Activated T-helper 1 cell treated with anti-CD3 and anti-CD28 coated beads, Interleukin-2, amount 50 U/mL, for 16 hours (primary cell): ENCODE results near the gene FBXW9.
"Not testable (repeated sequence)": the region's sequence is repeated elsewhere in the genome, so short reads cannot be mapped to it uniquely, and the experiment has no call there.

Experiments used
- DNase-seq, 2 donors: peaks; one replicate each; pipeline ENCODE4 v3.0.0-alpha.2; 2020; ENCODE audit warnings: low read depth in 1 of 2, low spot score in 1 of 2

Gene FBXW9

DNA sequence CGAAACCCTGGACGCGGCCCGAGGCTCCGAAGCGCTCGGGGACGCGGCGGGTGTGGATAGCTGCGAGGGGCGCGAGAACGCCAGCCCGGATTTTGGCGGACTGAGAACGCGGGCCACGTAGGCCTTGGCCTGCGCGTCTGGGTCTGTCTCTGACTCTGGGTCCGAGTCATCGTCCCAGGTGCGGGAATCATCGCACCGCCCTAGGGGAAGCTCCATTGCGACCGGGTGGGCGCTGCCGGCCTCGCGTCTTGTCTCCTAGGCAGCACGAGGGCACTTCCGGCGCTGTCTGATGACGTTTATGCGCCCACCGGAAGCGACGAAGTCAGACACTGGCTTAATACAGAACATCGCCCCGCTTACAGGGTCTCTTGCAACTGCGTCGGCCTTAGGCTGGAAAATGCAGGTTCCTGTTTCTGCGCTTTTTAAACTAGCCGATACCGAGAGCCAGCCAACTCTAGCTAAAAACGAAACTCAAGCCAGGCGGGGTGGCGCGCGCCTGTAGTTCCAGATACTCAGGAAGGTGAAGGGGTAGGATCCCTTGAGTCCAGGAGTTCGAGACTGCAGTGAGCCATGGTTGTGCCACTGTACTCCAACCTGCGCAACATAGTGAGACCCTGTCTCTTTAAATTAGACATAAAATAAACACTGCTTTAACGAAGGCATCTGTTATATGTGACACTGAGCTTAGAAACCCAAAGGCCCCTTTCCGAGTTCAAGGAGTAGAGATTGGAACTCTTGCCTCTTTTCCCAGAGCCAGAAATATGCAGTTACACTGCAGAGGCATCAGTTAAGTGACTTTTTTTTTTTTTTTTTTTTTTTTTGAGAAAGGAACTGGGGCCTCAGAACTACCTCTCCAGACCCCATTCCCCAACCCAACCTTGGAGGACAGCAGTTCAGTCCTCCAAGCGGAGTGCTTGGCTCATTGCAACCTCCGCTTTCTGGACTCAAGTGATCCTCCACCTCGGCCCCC lies at the start of gene FBXW9:
FBXW9 (minus strand) TSS at position 266 of the 970 bp plus-strand sequence; CDS start at position 216, 50 bp downstream.
- DNase-seq = peak; percentile 94 to 99

DNA sequence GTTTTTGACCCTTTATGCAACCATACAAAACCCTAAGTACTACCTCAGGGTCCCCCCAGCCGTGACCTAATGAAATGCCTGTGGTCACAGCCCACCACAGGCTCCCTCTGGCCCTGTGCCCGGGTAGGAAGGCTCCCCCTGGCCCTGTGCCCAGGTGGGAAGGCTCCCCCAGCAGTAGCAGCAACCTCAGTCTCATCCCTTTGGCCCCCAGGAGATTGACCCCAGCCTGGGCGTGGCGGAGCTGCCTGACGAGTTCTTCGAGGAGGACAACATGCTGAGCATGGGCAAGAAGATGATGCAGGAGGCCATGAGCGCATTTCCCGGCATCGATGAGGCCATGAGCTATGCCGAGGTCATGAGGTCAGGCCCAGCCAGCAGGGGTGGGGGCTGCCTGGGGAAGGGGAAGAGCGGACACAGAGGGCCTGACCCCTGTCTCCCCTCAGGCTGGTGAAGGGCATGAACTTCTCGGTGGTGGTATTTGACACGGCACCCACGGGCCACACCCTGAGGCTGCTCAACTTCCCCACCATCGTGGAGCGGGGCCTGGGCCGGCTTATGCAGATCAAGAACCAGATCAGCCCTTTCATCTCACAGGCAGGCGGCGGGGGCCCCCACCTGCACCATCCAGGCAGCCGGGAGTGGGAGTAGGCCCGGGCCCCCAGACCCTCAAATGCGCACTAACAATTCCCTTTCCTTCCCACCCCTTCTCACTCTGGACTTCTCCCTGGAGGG lies 48.9 kb upstream of the FBXW9 start:
- DNase-seq = no peak

DNA sequence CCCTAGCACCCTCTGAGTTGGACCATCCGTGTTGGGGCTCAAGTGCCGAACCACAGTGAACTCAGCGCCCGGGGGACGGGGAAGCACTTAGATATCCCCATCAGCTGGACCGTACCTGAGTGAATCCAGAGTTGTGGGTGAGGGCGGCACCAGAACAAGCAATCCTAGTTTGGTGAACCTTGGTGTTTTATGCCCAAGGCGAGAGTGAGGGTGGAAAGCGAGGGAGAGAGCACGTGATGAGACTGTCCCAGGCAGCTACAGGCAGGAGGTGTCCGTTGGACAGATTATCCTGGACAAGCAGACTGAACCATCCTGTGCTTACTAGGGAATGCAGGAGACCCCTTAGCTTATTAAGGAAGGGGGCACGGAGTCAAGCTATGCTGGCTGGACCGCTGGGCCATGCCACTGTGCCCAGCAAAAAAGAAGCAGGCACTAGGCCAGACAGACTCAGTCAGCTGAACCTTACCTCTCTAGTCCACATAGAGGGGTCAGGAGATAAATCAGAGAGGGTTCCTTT lies 41.5 kb upstream of the FBXW9 start:
- DNase-seq = no peak

DNA sequence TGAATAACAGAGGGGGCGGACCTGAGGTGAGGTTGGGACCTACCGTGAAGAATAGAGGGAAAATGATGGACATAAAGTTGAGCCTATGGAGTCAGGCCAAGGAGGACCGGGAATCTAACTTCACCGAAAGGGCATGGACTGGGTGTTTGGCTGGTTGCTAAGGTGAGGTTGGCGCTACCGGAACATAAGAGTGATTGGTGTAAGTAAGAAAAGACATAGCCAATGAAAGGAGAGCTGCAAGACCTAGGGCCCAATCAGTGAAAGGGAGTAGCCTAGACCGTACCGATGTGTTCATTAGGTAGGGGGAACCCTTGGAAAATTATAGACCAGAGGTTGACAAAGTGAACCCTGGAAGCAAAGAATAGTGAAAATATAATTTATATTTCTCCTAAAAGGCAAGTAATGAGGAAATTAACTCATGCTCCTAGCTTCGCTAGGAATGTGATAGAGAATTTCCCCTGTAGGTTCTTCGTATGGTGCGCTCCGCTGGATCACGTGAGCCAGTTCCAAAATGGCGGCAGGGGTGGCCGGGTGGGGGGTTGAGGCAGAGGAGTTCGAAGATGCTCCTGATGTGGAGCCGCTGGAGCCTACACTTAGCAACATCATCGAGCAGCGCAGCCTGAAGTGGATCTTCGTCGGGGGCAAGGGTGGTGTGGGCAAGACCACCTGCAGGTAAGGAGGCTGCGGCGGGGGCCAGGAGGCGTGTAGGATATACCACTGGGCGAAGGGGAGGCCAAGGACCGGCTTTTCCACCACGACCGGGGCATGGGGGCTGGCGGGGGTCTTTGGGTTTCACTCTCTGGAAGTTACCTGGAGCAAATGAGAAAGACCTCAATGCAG lies 40.8 kb upstream of the FBXW9 start, which contains the start of gene GET3:
GET3 (plus strand) TSS at position 503 of the 840 bp plus-strand sequence; CDS start at position 512, 9 bp downstream.
- peak; percentile 51 to 65 for DNase-seq

DNA sequence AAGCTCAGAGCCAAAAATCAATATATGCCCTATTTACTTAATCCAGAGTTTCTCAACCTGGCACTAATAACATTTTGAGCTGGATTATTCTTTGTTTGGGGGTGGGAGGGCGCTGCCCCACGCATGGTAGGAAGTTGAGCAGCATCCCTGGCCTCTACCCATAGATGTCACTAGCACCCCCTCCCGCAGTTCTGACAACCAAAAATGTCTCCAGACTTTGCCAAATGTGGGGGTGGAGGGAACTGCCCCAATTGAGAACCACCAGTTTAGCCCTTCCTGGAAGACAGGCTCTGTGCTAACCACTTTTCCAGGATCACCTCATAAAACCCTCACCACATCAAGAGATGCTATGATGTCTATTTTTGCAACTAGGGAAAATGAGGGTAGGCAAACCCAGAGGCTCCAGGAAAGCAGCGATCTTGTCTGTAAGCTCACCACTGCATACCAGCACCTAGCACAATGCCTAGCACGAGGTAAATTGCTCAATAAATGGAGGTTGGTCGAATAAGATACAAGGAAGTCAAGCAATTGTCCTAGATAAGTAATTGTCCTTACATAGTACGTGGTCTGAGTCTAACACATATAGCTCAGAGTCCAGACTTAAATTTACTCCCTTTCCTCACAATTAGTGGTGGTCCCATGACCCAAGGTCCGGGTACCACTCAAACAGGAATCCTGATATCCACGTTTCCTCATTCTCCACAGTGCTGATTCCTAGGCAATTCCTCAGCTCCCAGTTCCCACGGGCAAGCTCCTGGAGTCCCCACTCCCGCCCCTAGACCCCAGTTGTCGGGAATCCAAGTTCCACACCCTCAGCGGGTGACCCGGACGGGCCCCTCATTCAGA lies 37.2 kb upstream of the FBXW9 start:
- no peak for DNase-seq

DNA sequence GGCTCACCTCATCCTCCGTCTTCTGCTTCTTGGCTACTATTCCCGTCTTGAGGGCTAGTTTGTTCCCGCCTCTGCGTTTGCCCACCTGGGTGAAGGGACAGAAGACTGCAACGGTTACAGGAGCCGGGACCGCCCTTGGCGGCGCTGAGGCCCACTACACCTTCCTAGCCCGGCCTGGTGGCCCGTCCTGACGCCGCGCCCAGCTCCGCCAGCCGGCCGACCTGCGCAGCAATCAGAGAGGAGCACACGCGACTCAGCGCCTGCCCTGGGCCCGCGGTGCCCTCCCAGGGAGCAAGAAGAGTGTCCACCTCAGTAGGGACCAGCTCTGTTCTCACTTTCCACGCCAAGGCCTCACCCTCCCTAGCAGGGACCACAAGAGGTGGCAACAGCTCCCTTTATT lies 34.9 kb upstream of the FBXW9 start:
- no peak for DNase-seq

DNA sequence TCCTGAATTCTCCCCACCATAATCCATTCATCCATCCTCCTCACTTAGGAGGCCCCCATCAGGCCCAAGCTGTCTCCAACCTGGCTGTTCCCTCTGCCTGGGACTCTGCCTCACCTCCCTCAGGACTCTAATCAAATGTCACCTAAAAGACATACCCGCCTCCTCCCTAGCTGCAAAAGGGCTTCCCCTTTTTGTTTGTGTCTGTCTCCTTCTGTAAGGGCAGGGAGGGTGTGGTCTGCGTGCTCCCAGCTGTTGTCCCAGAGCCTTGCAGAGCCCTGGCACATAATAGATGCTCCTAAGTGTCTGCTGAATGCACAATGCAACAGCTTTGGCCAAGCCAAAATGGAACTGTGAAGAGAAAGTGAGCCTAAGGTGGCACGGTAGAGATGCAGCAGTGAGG lies 33.6 kb upstream of the FBXW9 start:
- no peak for DNase-seq

DNA sequence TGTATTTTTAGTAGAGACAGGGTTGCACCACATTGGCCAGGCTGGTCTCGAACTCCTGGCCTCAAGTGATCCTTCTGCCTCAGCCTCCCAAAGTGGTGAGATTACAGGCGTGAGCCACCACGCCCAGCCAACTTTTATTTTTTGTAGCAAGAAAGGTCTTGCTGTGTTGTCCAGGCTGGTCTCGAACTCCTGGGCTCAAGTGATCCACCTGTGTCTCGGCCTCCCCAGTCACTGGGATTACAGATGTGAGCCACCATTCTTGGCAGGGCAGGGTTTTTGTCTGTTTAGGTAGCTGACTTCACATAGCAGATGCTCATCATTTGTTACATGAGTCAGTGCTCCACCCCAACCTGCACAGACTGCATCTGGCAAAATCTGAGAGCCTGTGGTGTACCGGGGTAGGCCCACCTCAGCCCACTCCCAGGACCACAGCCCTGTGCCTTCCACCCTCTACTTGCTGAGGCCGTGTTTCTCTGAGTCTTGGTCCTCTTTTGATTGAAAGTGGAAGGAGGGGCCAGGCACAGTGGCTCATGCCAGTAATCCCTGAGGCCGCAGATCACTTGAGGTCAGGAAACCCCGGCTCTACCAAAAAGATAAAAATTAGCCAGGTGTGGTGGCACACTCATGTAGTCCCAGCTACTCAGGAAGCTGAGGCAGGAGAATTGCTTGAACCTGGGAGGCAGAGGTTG lies 31.5 kb upstream of the FBXW9 start:
- DNase-seq = no peak

DNA sequence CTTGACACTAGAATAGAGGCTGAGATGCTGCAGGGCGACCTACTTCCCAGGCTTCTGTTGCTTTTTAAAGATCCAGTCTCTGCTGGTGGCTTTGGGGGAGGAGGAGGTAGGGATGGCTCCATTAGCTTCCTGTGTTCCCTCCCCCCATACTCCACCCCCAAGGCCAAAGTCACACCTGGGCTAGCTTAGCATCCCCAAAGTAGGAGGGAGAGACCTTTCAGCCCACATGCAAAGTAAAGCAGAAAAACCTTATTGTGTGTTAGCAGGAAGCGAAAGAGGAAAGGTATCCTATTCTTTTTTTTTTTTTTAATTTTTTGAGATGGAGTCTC lies 30.5 kb upstream of the FBXW9 start:
- DNase-seq = no peak

DNA sequence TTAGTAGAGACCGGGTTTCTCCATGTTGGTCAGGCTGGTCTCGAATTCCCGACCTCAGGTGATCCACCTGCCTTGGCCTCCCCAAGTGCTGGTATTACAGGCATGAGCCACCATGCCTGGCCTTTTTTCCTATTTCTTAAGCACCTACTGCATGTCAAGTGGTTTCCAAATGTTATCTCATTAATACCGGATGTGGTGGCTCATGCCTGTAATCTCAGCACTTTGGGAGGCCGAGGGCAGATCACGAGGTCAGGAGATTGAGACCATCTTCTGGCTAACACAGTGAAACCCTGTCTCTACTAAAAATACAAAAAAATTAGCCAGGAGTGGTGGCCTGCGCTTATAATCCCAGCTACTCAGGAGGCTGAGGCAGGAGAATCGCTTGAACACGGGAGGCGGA lies 29.2 kb upstream of the FBXW9 start:
- not testable (repeated sequence) for DNase-seq

DNA sequence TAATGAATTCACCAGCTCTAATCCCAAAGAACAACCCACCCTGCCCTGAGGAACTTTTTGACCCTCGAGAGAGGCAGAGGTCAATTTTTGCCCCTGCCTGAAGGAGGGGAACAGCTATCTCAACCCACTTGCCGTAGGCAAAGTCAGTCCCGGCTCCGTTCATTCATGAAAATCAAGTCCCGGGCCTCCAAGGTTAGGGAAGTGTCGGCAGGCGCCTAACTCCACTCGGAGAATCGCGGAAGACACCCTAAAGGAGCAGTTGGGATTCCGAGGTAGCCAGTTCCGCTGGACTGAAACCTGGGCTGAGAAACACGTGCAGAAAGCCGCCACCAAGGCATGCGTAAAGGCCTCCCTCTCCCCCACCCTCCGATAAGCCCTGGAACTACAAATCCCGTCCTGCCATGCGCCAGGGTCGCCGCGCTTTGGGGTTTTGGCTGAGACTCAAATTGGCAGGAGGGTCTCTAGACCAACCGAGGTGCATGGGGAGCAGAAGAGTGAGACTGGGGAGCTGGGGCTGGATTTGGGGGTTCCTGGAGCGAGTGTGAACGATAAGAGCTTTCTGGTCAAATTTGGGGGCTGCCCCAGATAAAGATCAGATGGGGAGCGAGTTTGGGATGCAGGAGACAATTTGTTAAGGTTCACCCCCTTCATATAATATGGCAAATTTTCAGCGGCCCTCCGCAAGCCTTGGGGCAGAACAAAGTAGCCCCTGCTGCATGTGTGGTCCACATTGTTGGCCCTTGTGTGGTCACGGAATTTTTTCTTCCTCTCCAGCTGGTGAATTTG lies 27.4 kb upstream of the FBXW9 start, which contains the start of gene TNPO2:
TNPO2 (minus strand) TSS at position 292 of the 786 bp plus-strand sequence. CDS start 2,955 bp downstream, outside the sequence.
- DNase-seq = peak in 1 of 2 donors; percentile 36

DNA sequence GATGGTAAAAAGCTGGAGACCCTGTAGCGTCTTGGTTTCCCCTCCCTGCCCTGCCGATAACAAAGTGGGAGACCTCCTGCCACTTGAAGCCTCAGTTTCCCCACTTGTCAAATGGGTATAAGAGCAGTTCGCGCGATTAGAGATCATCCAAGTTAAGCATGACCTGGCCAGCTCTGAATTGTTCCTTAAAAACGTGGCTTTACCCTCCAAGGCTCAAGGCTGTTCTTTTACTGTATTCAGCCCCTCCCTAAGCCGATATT lies 26.9 kb upstream of the FBXW9 start:
- no peak for DNase-seq

DNA sequence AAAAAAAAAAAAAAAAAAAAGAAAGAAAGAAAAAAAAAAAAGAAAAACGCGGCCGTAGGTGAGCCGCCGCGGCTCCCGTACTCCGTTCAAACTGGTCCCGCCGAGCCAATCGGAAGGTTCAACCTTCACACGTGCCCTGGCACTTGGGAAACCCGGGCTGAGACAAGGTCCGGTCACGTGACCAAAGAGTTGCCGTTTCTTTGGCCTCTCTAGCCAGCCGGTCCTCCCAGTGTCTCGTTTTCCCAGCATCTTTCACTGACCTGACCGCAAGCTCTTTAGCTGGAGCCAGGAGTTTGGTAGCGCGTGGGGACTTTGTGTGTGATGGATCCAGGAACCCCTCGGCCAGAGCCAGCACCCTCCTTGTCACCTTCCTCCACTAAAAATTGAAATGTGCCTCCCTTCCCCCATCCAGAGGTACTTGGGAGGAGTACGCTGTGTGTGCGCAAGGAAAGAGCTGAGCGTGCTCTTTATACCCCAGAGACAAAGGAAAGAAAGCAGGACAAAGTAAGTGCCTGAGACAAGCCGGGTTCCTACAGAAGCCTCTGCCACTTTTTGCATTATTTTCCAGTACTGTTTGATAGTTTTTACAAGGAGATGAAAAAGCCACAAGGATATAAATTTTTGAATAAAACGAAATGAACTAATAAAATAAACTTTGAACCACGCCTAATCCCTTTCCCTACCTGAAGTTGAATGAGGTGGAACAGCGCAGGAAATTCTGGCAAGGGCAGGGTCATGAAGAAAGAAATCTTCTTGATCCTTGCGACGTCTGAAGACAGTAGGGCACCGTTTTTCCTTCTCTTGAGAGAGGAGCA lies 26.3 kb upstream of the FBXW9 start:
- DNase-seq = peak; percentile 83 to 88

DNA sequence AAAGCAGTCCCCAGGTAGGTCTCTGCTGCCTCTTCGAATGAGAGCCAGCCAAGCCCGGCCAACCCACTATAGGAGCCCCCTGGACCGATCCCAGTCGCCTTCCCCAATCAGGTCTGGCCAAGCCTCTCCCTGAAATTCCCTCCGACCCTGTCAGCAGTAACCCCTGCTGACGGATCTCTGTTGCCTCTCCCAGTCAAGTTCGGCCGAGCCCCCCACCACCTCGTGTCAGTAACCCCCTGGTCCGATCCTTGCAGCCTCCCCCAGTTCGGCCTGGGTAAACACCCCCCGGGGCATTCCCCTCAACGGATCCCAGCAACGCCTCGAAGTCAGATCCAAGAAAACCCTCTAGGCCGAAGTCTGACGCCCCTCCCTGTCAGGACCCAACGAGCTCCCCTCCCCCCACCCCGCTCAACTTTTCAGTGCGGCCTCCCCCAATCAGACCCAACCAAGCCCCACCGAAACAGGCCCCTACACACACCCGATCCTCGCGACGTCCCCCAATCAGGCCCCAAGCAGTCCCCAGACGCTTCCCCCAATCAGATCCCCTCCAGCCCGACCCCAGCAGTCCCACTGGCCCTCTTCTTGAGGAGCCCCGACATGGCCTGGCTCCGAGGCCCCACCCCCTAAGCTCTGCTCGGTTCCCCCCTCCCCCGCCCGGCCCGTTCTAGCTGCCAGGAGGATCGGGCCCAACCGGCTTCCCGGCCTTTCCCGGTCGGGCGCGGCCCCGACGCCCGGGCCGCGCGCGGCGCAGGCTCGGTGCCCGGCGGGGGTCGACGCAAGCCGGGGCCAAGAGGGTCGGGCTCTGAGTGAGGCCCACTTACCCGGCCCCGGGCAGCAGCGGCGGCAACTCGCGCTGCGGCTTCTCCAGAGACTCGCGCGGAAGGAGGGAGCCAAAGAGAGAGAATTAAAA lies 25.5 kb upstream of the FBXW9 start:
- DNase-seq = no peak

DNA sequence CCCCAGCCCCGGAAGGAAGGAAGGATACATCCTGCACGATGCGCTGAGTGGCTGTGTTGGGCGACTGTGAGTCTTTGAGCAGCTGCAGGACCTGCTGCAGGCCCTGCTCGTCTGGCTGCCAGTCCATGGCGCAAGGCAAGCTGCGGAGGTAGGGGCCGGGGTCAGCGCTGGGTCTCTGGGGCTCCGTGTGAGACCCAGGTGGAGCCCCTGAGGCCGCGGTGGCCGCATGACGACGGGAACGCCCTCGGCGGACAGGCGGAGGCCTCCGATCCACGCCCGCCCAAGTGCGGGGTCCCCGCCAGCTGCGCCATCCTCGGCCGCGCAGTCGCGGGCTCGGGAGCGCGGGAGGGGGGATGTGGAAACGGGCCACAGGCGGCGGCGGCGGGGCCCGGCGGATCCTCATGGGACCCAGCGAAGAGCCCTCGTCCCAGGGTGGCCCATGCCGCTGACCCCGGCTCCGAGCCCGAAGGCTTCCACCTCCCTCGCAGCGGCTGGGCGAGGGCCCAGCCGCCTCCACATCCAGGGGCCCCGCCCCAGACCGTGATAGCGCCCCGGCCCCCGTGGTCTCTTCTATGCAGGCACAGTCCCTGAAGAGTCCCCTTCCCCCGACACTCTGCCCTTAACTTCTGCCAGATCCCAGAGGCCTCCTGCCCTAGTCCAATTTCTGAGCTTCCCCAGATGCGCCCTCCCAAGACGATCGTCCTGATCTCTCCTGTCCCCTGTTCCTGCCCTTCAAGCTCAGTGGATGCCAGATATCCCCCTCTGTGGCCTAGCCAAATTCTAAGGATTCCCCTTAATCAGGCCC lies 24.6 kb upstream of the FBXW9 start:
- DNase-seq = no peak

DNA sequence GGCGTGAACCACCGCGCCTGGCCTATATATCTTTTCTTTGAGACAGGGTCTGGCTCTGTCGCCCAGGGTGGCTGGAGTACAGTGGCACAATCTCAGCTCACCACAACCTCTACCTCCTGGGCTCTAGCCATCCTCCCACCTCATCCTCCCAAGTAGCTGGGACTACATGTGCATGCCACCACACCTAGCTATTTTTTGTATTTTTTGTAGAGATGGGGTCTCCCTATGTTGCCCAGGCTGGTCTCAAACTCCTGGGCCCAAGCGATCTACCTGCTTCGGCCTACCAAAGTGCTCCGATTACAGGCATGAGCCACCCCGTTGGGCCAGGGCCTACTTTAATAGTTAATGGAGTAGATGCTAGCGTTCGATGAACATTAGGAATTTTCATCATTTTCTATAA lies 23.9 kb upstream of the FBXW9 start:
- no peak for DNase-seq
